Bronchial epithelial cell (primary cell): ENCODE data around the gene KRTAP9-1. TPM values are rescaled to one million over a fixed set of nuclear protein-coding genes. Genes with fewer than 3 reads are reported as not detected.
"Not testable (repeated sequence)": the region's sequence is repeated elsewhere in the genome, so short reads cannot be mapped to it uniquely, and the experiment has no call there.

ENCODE experiments used
- DNase-seq: peaks from one replicate; pipeline ENCODE4 v3.0.0-alpha.2; 2010; ENCODE audit warnings: low read depth
- FAIRE-seq: peaks from 2 replicates; lab custom pipeline; 2011; peaks lifted over from hg19 to GRCh38; lab: Jason Lieb, UNC
- H3K27me3 ChIP-seq: 2 replicates; pipeline ENCODE4 v1.5.1; 2011; ENCODE audit warnings: low read length; ENCODE audit not compliant: control insufficient read depth, insufficient read depth
- H3K36me3 ChIP-seq: 2 replicates; pipeline ENCODE4 v1.5.1; 2011; ENCODE audit warnings: low read length; ENCODE audit not compliant: control insufficient read depth, insufficient read depth
- H3K4me3 ChIP-seq: 2 replicates; pipeline ENCODE4 v1.5.1; 2011; ENCODE audit warnings: mild to moderate bottlenecking, low read depth, low read length, control low read depth
- total RNA-seq: library from RNA; depleted of rRNA; stranded (reverse); fragments of >200 nt; gene quantifications from 2 replicates; pipeline ENCODE4 v1.2.1, GENCODE V29; 2014
- TF ChIP-seq, protein P1 (sequence below): IDR thresholded peaks from 2 replicates; pipeline ENCODE4 v1.5.1; 2011; ENCODE audit warnings: mild to moderate bottlenecking, moderate library complexity, low read length, control low read depth, inconsistent platforms; ENCODE audit not compliant: insufficient read depth, severe bottlenecking

Gene KRTAP9-1
- total RNA-seq, 1 donor from 2014 or later, result not detected

DNA sequence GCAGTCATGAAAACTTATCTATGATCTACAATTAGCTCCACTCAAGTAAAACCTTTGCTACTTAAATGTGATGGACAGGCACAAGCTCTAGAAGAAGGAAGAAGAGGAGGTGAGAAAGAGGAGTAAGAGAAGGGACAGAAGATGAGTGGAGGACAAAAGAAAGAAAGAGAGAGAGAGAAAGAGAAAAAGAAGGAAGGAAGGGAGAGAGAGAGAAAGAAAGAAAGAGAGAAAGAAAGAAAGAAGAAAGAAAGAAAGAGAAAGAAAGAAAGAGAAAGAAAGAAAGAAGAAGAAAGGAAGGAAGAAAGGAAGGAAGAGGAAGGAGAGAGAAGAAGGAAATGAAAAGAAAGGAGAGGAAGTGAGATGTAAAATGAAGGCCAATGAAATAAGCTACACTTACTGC, 40.4 kb downstream of the KRTAP9-1 start:
- TF ChIP-seq, protein P1, sequence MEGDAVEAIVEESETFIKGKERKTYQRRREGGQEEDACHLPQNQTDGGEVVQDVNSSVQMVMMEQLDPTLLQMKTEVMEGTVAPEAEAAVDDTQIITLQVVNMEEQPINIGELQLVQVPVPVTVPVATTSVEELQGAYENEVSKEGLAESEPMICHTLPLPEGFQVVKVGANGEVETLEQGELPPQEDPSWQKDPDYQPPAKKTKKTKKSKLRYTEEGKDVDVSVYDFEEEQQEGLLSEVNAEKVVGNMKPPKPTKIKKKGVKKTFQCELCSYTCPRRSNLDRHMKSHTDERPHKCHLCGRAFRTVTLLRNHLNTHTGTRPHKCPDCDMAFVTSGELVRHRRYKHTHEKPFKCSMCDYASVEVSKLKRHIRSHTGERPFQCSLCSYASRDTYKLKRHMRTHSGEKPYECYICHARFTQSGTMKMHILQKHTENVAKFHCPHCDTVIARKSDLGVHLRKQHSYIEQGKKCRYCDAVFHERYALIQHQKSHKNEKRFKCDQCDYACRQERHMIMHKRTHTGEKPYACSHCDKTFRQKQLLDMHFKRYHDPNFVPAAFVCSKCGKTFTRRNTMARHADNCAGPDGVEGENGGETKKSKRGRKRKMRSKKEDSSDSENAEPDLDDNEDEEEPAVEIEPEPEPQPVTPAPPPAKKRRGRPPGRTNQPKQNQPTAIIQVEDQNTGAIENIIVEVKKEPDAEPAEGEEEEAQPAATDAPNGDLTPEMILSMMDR, result no peak
- Histone ChIP-seq H3K36me3 (no peaks in the 10 kb centered on the region), H3K27me3 (peaks cover 2% of the 10 kb centered on the region), H3K4me3 (no peak overlapping the region)
- FAIRE-seq (no peak), DNase-seq (no peak)

DNA sequence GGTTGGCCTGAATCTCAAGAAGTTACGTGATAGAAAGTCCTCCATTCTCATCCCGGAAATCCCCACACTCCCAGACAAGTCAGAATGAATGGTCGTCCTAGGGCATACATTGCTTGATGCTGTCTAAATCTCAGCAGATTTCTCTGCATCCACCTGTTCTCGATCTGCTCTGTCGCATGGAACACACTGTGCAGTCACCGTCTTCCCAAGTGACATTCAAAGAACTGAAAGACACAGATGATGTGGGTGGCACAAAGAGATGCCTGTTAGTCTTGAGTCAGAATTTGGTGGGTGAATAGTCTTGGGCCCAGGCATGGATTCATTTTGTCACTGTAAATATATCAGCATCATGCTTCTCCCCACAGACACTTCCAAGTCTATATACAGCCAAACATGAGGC, 42.0 kb downstream of the KRTAP9-1 start:
- Histone ChIP-seq H3K36me3 (no peaks in the 10 kb centered on the region), H3K4me3 (no peak overlapping the region), H3K27me3 (peaks cover 2% of the 10 kb centered on the region)
- FAIRE-seq (no peak), DNase-seq (no peak)
- TF ChIP-seq, protein P1, result no peak

DNA sequence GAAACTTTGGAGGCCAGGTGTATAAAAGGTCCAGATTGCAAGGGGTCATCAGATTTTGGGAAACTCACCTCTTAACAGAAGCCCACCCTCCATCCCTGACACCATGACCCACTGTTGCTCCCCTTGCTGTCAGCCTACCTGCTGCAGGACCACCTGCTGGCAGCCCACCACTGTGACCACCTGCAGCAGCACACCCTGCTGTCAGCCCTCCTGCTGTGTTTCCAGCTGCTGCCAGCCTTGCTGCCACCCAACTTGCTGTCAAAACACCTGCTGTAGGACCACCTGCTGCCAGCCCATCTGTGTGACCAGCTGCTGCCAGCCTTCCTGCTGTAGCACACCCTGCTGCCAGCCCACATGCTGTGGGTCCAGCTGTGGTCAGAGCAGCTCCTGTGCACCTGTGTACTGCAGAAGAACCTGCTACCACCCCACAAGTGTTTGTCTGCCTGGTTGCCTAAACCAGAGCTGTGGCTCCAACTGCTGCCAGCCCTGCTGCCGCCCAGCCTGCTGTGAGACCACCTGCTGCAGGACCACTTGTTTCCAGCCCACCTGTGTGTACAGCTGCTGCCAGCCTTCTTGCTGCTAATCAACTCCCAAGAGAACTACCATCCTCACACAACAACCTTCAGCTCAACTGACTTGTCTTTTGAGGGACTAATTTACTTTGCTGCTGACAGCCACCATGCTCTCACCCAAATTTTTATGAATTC, 42.9 kb downstream of the KRTAP9-1 start, which contains the start of gene KRTAP9-3:
Gene KRTAP9-3, plus strand, starts transcription at position 51 of the 707 bp plus-strand sequence. Its CDS starts 53 bp downstream, at position 104.
- H3K36me3 ChIP-seq, DNase-seq, FAIRE-seq, H3K4me3 ChIP-seq, H3K27me3 ChIP-seq: not testable (repeated sequence)

DNA sequence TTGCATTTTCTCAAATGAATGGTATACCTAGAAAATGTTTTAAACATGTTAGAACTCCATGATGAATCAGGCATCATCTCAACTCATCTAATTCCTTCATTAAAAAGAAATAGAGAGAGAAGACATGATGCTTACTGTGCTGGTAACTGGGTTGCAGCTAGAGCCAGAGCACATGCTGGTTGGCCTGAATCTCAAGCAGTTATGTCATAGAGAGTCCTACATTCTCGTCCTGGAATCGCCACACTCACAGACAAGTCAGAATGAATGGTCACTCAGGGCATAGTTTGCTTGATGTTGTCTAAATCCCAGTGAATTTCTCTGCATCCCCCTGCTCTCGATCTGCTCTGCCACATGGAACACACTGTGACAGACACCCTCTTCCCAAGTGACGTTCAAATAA, 47.4 kb downstream of the KRTAP9-1 start:
- not testable (repeated sequence) for H3K4me3 ChIP-seq, H3K27me3 ChIP-seq, FAIRE-seq, H3K36me3 ChIP-seq, DNase-seq

DNA sequence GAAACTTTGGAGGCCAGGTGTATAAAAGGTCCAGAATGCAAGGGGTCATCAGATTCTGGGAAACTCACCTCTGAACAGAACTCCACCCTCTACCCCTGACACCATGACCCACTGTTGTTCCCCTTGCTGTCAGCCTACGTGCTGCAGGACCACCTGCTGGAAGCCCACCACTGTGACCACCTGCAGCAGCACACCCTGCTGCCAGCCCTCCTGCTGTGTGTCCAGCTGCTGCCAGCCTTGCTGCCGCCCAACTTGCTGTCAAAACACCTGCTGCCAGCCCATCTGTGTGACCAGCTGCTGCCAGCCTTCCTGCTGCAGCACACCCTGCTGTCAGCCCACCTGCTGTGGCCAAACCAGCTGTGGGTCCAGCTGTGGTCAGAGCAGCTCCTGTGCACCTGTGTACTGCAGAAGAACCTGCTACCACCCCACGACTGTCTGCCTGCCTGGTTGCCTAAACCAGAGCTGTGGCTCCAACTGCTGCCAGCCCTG, 48.3 kb downstream of the KRTAP9-1 start, which contains the start of gene KRTAP9-8:
Gene KRTAP9-8, plus strand, starts transcription at position 51 of the 489 bp plus-strand sequence. Its CDS starts 53 bp downstream, at position 104.
- not testable (repeated sequence) for H3K4me3 ChIP-seq, FAIRE-seq, DNase-seq, H3K36me3 ChIP-seq, H3K27me3 ChIP-seq

Other genes with a start within 250 kb of the KRTAP9-1 start
- gene KRT39, start 222.9 kb upstream of the KRTAP9-1 start, total RNA-seq, result not detected in 2 replicates
- 0.13 TPM in 1 of 2 replicates, not detected in the other for gene KRT40, start 205.6 kb upstream of the KRTAP9-1 start, total RNA-seq
- not detected in 2 replicates for gene KRTAP3-3, start 195.7 kb upstream of the KRTAP9-1 start, total RNA-seq
- not detected in 2 replicates for gene KRTAP3-2, start 190.0 kb upstream of the KRTAP9-1 start, total RNA-seq
- not detected in 2 replicates for gene KRTAP3-1, start 180.8 kb upstream of the KRTAP9-1 start, total RNA-seq
- not detected in 2 replicates for gene KRTAP1-5, start 162.7 kb upstream of the KRTAP9-1 start, total RNA-seq
- gene KRTAP1-4, start 159.7 kb upstream of the KRTAP9-1 start, total RNA-seq, result not detected in 2 replicates
- gene KRTAP1-3, start 155.0 kb upstream of the KRTAP9-1 start, total RNA-seq, result not detected in 2 replicates
- not detected in 2 replicates for gene KRTAP1-1, start 148.4 kb upstream of the KRTAP9-1 start, total RNA-seq
- gene KRTAP2-1, start 142.6 kb upstream of the KRTAP9-1 start, total RNA-seq, result not detected in 2 replicates
- gene KRTAP2-2, start 134.7 kb upstream of the KRTAP9-1 start, total RNA-seq, result not detected in 2 replicates
- gene KRTAP2-3, start 129.8 kb upstream of the KRTAP9-1 start, total RNA-seq, result not detected in 2 replicates
- not detected in 2 replicates for gene KRTAP2-4, start 124.0 kb upstream of the KRTAP9-1 start, total RNA-seq
- gene KRTAP4-7, start 105.7 kb upstream of the KRTAP9-1 start, total RNA-seq, result not detected in 2 replicates
- not detected in 2 replicates for gene KRTAP4-8, start 91.7 kb upstream of the KRTAP9-1 start, total RNA-seq
- not detected in 2 replicates for gene KRTAP4-16, start 87.7 kb upstream of the KRTAP9-1 start, total RNA-seq
- gene KRTAP4-9, start 84.5 kb upstream of the KRTAP9-1 start, total RNA-seq, result not detected in 2 replicates
- gene KRTAP4-11, start 71.5 kb upstream of the KRTAP9-1 start, total RNA-seq, result not detected in 2 replicates
- gene KRTAP4-12, start 65.7 kb upstream of the KRTAP9-1 start, total RNA-seq, result not detected in 2 replicates
- gene KRTAP4-6, start 49.3 kb upstream of the KRTAP9-1 start, total RNA-seq, result not detected in 2 replicates
- gene KRTAP4-5, start 40.1 kb upstream of the KRTAP9-1 start, total RNA-seq, result not detected in 2 replicates
- gene KRTAP4-4, start 29.1 kb upstream of the KRTAP9-1 start, total RNA-seq, result not detected in 2 replicates
- not detected in 2 replicates for gene KRTAP4-3, start 21.7 kb upstream of the KRTAP9-1 start, total RNA-seq
- gene KRTAP4-2, start 11.7 kb upstream of the KRTAP9-1 start, total RNA-seq, result not detected in 2 replicates
- gene KRTAP4-1, start 5.0 kb upstream of the KRTAP9-1 start, total RNA-seq, result not detected in 2 replicates
- gene KRTAP9-2, start 36.8 kb downstream of the KRTAP9-1 start, total RNA-seq, result not detected in 2 replicates
- not detected in 2 replicates for gene KRTAP9-3, start 42.6 kb downstream of the KRTAP9-1 start, total RNA-seq
- not detected in 2 replicates for gene KRTAP9-8, start 48.1 kb downstream of the KRTAP9-1 start, total RNA-seq
- not detected in 2 replicates for gene KRTAP9-4, start 59.8 kb downstream of the KRTAP9-1 start, total RNA-seq
- gene KRTAP9-9, start 65.5 kb downstream of the KRTAP9-1 start, total RNA-seq, result not detected in 2 replicates
- gene KRTAP9-6, start 75.5 kb downstream of the KRTAP9-1 start, total RNA-seq, result not detected in 2 replicates
- not detected in 2 replicates for gene KRTAP9-7, start 85.8 kb downstream of the KRTAP9-1 start, total RNA-seq
- not detected in 2 replicates for gene KRTAP29-1, start 113.0 kb downstream of the KRTAP9-1 start, total RNA-seq
- gene KRTAP16-1, start 119.4 kb downstream of the KRTAP9-1 start, total RNA-seq, result not detected in 2 replicates
- not detected in 2 replicates for gene KRTAP17-1, start 125.8 kb downstream of the KRTAP9-1 start, total RNA-seq
- gene KRT33A, start 160.9 kb downstream of the KRTAP9-1 start, total RNA-seq, result 0.13 TPM in 1 of 2 replicates, not detected in the other
- 0.79 and 1.7 TPM in 2 replicates for gene KRT33B, start 179.9 kb downstream of the KRTAP9-1 start, total RNA-seq
- 0.26 and 0.53 TPM in 2 replicates for gene KRT34, start 192.4 kb downstream of the KRTAP9-1 start, total RNA-seq
- 0.26 TPM in 1 of 2 replicates, not detected in the other for gene KRT31, start 207.7 kb downstream of the KRTAP9-1 start, total RNA-seq
- gene KRT37, start 234.7 kb downstream of the KRTAP9-1 start, total RNA-seq, result not detected in 2 replicates